HG03095 (cell line): ENCODE results near the gene EXOC8.
A peak's percentile ranks its signal among the peaks of the same experiment; 100 is the strongest.
"Not testable (repeated sequence)": the region's sequence is repeated elsewhere in the genome, so short reads cannot be mapped to it uniquely, and the experiment has no call there.

Experiments
- ATAC-seq: cut with Tn5 transposase; IDR thresholded peaks from one replicate; pipeline ENCODE4 v1.9.1; 2021; ENCODE audit warnings: moderate library complexity; ENCODE audit not compliant: unreplicated experiment

The EXOC8 gene

DNA sequence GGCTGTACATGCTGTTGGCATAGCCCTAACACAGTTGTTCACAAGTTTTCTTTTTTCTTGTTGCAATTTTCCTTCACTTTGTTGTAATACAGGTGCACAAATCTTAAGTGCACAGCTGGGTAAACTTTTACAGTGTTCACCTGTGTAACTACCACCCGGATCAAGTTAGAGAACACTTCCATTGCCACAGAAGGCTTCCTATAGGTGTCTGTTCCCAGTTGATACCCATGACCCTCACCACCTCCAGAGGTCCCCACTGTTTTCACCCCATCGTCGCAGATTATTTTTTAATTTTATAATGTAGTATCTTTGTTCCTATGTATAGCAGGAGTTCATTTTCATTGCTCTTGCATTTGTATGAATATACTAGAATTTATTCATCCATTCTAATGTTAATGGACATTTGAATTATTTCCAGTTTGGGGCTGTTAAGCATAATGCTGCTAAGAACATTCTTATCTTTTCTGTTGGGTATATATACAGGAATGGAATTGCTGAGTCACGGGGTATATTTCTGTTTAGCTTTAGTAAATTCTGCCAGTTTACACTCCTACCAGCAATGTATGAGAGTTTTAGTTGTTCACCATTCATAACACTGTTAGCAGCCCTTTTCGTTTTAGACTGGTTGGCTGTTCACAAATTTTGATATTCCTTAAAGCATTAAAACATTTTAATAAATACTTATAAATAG is 16.8 kb upstream of the EXOC8 start:
- no peak for ATAC-seq

DNA sequence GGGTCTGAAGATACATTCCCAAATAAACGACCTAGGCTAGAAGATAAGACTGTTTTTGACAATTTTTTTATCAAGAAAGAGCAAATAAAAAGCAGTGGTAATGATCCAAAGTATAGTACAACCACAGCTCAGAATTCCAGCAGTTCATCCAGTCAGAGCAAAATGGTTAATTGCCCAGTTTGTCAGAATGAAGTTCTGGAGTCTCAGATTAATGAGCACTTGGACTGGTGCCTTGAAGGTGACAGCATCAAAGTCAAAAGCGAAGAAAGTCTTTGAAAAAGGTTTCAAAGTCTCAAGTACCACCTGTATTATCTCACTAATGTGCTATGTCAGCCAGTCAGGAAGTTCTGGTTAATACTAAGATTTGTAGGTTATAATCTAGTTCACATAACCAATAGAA is 15.4 kb upstream of the EXOC8 start:
- ATAC-seq: no peak

DNA sequence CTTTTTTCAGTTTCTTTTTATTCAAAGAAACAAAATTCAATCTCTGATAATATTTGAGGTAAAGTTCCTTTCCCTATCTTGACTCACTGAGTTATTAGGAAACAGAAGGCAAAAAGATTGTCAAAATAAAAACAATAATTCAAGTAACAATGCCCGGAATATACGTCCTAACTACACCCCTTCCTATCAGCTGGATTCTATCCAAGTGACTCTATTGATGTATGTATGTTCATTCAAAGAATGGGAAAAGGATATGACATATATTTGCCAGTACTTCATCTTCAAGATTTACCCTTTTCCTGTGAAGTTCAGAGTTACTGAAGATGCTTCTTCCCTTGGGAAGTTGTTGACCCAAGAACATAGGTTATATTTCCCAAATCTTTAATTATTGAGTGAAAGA is 14.2 kb upstream of the EXOC8 start:
- no peak for ATAC-seq

DNA sequence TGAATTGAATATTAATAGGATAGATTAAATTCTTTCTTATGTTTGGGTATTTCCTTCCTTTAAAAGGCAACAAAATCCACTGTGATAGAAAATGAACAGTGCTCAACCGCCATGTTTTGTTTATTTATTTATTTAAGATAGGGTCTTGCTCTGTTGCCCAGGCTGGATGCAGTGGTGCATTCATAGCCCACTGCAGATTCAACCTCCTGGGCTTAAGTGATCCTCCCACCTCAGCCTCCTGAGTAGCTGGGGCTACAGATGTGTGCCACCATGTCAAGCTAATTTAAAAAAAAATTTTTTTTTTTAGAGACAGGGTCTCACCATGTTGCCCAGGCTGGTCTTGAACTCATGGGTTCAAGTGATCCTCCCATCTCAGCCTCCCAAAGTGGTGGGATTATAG is 11.2 kb upstream of the EXOC8 start:
- not testable (repeated sequence) for ATAC-seq

DNA sequence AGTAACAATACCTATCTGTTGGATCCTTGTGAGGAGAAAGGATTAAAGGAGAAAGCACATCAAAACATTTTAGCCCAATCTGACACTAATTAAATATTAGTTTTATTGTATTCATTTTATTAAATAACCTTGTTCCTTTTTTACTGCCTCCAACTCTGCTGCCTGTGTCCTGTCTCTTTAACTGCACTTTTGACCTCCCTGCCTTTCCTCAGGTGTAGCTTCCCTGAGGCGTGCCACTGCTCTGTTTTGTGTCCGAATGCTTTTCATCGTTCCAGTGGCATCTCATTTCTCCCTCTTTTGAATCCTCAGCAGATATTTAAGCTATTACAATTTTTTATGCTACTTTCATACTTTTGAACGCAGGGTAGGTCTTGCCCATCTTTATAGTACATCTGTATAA is 10.8 kb upstream of the EXOC8 start:
- no peak for ATAC-seq

DNA sequence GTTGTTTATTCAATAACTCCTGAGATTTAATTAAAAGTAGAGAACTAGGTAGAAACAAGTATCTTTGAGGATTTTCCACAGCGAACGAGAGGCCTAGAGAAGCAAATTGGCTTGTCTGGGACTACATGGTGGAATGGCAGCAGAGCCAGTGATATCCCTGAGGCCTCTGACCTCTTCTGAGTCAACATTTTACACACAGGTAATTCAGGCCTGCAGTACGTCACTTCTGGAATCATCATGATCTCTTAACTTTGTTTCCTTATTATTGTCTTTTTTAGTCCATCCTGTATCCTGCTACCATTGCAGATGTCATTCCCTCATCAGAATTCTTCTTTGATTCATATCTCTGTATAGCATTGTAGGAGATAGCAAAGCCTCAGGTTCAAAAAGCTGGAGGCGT is 10.3 kb upstream of the EXOC8 start:
- no peak for ATAC-seq

DNA sequence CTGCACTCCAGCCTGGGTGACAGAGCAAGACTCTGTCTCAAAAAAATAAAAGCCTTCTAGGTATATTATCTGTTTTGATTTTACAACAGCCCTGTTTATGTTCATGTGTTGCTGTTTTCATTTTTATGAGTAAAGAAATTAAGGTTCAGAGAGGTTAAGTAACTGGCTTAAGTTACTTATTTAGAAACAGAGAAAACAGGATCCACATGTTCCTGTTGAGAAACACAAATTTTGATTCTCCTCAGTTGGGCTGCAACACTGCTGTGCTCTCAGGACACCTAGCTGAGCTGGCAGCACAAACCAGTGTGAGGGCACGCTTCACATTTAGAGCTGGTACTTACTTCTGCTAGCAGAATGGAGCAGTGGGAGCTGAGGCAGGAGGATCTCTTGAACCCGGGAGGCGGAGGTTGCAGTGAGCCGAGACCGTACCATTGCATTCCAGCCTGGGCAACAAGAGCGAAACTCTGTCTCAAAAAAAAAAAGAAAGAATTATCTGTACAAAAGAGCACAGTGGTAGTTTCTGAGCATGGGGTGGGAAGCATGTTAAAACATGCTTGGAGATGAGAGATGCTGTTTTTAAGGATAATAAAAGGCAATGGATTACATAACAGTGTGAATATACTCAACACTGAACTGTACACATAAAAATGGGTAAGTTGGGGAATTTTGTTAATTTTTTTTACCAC is 2.8 kb upstream of the EXOC8 start:
- no peak for ATAC-seq

DNA sequence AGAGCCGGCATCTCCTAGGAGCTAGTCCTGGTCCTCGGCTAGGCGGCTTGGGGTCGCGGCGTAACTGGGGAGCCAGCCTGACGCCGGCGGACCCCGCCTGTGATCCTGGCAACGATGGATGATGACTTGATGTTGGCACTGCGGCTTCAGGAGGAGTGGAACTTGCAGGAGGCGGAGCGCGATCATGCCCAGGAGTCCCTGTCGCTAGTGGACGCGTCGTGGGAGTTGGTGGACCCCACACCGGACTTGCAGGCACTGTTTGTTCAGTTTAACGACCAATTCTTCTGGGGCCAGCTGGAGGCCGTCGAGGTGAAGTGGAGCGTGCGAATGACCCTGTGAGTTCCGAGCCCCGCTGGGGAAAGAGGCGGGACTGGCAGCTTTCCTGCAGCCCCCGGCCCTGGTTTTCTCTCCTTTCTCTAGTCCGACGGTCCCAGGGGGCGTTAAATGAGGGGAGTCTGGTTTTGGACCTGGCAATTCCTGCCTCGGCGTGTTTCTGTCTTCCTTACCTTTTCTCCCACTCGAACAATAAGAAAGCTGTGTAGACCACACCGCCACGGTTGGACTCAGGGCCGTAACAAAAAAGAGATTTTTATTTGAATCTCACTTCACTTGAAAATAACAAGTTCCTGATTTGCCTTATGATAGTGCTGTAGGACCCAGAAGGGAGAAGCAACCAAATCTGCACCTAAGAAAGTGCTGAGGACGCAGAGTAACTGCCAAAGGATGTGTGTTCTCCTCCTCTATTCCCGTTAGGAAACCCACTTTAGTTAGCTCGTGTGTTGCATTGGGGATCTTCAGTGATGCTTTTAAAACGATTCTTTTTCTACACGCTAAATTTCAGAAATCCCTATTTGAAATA is 847 bp upstream of the EXOC8 start, which contains the start of gene SPRTN:
Gene SPRTN, plus strand, starts transcription at position 24 of the 859 bp plus-strand sequence. Its CDS starts 91 bp downstream, at position 115.
- peak; percentile 3 for ATAC-seq

DNA sequence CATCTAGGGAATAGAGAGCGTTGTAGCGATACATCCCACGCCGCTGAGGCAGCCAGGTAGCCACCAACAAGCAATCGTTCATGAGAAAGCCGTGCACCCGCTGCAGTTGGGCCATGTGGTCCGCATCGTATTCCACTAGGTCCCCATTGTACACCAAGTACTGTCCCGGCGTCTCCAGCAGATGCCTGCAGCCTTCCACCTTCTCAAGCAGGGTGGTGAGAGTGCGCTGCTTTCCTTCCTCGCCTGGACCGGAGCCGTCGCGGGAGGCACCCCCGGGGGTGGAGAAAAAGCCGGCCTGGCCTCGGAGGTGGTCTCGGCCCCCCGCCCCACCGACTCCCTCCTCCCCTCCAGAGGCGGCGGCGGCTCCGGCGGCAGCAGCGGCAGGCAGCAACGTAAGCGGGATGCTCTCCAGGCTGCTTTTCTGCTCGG is 595 bp downstream of the EXOC8 start:
- no peak for ATAC-seq

DNA sequence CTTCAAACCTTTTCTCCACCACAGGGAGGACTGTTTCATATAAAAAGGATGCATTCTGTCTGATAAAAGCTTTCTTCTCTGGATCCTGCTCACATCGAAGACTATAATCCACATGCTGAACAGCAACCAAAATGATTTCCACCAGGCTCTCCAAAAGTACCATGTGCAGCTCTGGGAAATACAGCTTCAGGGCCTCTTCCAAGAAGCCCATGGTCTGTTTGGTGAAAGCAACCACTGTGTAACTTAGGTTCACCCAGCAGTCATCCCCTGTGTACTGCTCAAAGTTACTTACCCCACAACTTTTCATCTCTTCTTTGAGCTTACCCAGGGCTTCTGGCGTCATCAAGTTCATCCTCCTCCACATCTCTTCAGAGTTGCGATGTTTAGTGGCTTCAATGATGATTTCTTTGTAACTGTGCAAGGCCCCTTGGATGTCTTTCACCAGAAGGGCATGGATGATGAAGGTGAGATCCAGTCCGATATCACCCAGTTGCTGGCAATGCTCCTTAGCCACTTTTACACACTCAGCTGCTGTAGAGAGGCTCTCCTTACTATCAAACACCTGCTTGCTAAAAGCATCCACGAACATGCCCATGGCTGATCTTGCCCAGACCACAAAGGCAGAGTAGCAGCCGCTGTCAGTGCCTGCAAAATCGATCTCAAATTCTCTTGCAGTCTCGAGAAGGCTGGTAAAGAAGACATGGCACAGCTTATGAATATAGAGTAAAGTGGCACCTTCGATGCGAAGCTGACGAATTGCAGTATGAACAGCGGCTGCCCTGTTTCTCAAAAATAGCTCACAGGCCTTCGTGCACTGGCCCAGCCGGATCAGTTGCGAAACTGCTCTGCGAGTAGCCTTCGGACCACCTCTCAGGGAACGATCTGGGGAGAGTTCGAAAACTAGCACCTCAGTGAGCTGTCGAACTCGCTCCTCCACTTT is 1.7 kb downstream of the EXOC8 start:
- no peak for ATAC-seq

DNA sequence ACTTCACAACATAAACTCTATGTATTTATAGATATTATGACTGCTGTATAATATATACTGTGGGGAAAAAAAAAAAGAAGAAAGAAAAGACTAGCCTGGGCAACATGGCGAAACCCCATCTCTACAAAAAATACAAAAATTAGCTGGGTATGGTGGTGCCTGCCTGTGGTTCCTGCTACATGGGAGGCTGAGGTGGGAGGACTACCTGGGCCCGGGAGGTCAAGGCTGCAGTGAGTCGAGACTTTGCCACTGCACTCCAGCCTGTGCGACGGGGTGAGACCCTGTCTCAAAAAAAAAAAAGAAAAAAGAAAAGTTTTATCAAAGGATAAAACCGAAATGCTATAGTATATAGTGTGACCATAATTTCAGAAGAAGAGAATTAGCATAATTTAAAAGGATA is 2.7 kb downstream of the EXOC8 start:
- ATAC-seq: no peak

DNA sequence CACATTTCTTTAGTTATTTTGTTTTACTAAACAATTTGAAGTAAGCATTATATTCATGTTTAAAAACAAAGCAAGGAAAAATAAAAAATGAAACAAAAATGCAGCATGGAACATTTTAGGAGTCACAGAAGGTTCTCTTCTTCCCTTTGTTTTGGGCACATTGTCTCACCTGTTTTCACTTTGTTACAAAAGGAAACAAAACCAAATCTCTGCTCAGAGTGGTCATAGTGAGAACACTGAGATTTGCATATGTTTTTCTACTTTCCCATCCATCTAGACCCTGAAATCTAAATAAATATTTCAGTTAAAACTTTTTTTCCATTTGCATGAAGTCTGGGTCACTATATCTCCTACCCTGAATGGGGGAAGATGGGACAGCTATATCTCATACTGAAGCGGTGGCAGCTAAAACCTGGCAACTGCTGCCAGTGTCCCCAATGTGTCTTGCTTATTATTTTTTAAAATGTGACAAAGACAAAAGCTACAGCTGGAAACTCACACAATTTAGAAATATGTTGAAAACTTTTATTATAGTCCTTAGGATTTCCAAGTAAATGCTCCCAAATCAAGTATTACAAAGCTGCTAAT is 3.5 kb downstream of the EXOC8 start:
- no peak for ATAC-seq

DNA sequence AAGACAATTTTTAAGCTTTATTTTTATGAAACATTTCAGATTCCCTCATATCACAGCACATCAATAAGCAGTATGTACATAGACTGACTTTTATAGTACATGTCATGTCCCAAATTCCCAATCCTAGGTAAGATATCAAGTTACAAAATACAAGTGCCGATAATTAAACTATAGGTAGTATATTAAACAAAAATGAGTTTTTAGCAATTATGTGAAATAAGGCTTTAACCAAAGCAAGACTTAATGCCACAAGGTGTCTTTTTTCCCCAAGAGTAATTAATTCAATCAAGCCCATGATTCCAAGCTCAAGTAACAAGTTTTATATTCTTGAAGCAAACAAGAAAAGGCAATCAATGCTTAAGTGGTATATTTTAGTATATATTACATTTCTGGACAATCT is 4.9 kb downstream of the EXOC8 start:
- no peak for ATAC-seq

DNA sequence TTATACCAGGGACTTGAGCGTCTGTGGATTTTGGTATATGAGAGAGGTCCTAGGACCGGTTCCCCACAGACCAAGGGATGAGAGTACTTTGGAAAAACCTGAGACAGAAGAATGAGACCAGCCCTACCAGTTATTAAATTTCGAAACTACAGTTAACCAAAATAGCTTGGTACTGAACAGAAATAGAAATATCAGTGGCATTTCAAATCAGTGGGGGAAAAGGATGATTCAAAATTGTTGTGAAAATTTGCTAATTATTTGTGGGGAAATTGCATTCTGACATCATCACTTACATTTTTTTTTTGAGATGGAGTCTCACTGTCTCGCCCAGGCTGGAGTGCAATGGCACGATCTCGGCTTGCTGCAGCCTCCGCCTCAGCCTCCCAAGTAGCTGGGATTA is 8.2 kb downstream of the EXOC8 start:
- ATAC-seq: no peak

DNA sequence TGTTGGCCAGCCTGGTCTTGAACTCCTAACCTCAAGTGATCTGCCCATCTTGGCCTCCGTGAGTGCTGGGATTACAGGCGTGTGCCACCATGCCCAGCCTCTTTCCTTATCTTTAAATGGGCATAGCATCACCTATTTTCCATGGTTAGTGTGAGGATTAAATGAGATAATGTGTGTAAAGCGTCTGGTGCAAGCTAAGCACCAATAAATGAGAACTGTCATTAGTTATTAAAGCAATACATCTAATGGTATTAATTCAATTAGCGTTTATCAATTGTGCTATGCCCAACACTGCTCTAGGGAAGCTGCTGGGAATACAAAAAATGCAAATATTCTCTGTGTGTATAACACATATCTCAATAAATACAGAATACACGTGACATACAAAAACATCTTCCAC is 10.0 kb downstream of the EXOC8 start:
- no peak for ATAC-seq

DNA sequence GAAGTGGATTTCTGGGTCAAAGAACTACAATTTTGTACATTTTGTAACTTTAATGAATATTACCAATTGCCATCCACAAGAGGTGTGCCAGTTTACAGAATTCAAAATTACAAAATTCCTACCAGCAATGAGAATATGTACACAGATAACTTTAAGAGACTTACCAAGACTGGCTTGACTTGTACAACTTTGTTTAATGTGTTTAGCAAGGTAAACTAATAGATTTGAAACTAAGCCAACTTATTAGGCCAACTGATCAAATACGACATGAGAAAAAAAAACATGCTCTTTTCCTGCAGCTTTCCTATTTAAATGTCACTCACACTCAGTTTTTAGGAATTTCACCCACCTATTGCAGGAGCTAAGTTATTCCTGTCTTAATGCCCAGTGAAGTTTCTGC is 11.4 kb downstream of the EXOC8 start:
- no peak for ATAC-seq

DNA sequence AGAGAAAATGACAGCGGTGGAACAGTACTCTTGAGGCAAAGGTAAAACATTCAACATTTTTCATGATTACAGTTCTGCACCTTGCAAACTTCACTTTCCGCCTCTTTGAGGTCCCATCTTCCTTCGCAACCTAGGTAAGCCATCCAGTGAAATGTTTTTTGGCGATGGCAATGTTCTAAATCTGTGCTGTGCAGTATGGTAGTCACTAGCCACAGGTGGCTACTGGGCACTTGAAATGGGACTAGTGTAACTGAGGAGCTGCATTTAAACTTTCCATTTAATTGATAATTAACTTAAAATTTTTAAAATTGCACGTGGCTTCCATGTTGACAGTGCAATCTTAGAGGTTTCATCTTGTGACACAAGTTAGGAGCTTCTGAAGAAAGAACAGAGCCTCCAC is 13.0 kb downstream of the EXOC8 start:
- no peak for ATAC-seq

DNA sequence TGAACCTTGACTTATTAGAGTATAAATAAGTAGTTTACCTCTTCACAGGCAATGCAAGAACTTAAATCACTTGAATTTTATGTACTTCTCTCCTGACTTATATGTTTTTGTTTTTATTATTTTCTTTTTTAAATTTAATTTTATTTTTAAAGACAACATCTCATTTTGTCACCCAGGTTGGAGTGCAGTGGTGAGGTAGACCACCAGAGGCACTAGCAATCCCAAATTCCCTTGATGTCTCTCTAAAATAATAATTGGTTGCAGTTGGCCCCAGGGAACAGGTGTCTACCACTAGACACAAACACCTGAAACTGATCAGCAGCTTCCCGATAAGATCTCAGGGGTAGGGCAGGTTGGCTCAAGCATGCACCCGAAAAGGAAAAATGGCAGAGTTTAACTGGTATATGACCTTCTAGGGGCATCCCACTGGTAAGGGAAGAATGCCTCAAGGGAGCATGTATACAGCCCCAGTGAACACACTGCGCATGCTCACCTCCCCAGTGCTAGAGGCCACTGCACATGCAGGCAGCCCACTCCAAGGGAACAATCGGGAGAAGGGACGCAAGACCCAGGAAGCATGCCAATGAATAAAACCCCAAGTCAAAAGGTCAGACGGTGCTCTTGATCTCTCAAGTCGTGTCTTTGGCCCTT is 14.6 kb downstream of the EXOC8 start:
- ATAC-seq: no peak

DNA sequence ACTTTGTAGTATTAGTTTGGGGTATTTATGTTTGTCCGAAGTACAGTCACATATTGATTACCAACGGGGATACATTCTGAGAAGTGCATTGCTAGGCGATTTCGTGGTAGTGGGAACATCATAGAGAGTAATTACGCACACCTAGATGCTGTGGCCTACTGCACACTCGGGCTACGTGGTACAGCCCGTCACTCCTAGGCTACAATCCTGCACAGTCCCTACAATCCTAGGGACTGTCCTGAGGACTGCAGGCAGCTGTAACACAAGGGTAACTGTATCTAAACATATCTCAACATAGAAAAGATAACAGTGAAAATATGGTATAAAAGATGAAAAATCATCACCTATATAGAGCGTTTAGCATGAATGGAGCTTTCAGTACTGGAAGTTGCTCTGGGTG is 18.6 kb downstream of the EXOC8 start:
- ATAC-seq: no peak

DNA sequence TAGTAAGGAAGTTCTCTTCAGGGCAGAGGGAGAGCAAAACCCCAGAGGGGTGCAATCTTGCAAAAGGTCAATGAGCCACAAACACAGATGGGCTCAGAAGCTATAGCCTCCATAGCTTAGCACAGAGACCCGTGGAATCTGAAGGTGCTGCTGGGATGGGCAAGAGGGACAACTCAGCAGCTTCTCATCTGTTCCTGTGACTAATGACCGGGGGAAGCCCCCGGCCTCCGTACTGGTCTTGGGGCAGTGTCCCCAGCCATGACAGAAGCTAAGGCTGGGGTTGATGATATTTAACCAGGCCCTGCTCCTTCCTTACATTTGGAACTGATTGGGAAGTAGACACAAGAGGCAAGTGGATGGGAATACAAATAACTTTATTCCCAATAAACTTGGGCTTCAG is 19.1 kb downstream of the EXOC8 start:
- no peak for ATAC-seq
